ENCODE results near the gene SMIM10L1.

Gene SMIM10L1

GRCh38 chr12:11202811-11203210 is 31.8 kb downstream of the SMIM10L1 start:
- DNase-seq: no peak

DNA sequence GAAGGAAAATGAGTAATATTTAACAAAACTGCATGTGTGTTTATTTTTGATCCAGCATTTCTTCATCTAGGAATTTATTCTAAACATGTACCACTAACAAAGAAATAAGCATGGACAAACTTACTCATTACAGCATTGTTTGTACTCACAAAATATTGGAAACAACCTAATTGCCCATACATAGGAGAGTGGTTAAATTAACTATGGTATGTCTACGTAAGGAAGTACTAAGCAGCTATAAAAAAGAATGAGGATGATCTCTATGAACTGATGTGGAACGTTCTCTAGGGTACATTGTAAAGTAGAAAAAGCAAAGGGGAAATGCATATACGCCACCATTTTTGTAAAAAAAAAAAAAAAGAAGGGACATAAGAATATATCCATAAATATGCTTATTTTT is 33.2 kb downstream of the SMIM10L1 start:
- DNase-seq: no peak

GRCh38 chr12:11209113-11209512 is 38.1 kb downstream of the SMIM10L1 start:
- DNase-seq: no peak
